Activated gamma-delta T cell treated with Interleukin-2 at 50 U/mL for 16 hours (primary cell): ENCODE data around the gene RAPGEF6.
A peak's percentile ranks its signal among the peaks of the same experiment; 100 is the strongest.
"Not testable (repeated sequence)": the region's sequence is repeated elsewhere in the genome, so short reads cannot be mapped to it uniquely, and the experiment has no call there.

Experiments
- DNase-seq: peaks from one replicate; pipeline ENCODE4 v3.0.0-alpha.2; 2020

Gene RAPGEF6

GRCh38 chr5:131634996-131635683, at the start of gene RAPGEF6:
Gene RAPGEF6, minus strand, starts transcription at chr5:131635229. Its CDS starts 199 bp downstream, at chr5:131635030.
- DNase-seq, result peak; percentile 96

- no peak for DNase-seq
Measured at GRCh38 chr5:131684595-131684994, 49.6 kb upstream of the RAPGEF6 start.

- no peak for DNase-seq
Measured at GRCh38 chr5:131684051-131684450, 49.0 kb upstream of the RAPGEF6 start.

- no peak for DNase-seq
Measured at GRCh38 chr5:131682826-131683225, 47.8 kb upstream of the RAPGEF6 start.

GRCh38 chr5:131682175-131682574, 47.1 kb upstream of the RAPGEF6 start:
- DNase-seq, result no peak

- no peak for DNase-seq
Measured at GRCh38 chr5:131679911-131680310, 44.9 kb upstream of the RAPGEF6 start.

GRCh38 chr5:131678273-131678672, 43.2 kb upstream of the RAPGEF6 start:
- not testable (repeated sequence) for DNase-seq

- no peak for DNase-seq
Measured at GRCh38 chr5:131677115-131677514, 42.1 kb upstream of the RAPGEF6 start.

GRCh38 chr5:131672776-131673175, 37.7 kb upstream of the RAPGEF6 start:
- DNase-seq, result no peak

GRCh38 chr5:131671994-131672655, 37.1 kb upstream of the RAPGEF6 start:
- DNase-seq, result no peak

- DNase-seq, result no peak
Measured at GRCh38 chr5:131671409-131671808, 36.4 kb upstream of the RAPGEF6 start.

GRCh38 chr5:131664929-131665328, 29.9 kb upstream of the RAPGEF6 start:
- DNase-seq, result no peak

- DNase-seq, result no peak
Measured at GRCh38 chr5:131661933-131662332, 26.9 kb upstream of the RAPGEF6 start.

- no peak for DNase-seq
Measured at GRCh38 chr5:131659841-131660240, 24.8 kb upstream of the RAPGEF6 start.

GRCh38 chr5:131659290-131659689, 24.3 kb upstream of the RAPGEF6 start:
- no peak for DNase-seq

- DNase-seq, result no peak
Measured at GRCh38 chr5:131654776-131655175, 19.7 kb upstream of the RAPGEF6 start.

GRCh38 chr5:131654309-131654708, 19.3 kb upstream of the RAPGEF6 start:
- no peak for DNase-seq

- DNase-seq, result no peak
Measured at GRCh38 chr5:131649161-131649560, 14.1 kb upstream of the RAPGEF6 start.

GRCh38 chr5:131647048-131647769, 12.2 kb upstream of the RAPGEF6 start:
- no peak for DNase-seq

GRCh38 chr5:131644822-131645221, 9.8 kb upstream of the RAPGEF6 start:
- no peak for DNase-seq

- DNase-seq, result no peak
Measured at GRCh38 chr5:131644370-131644769, 9.3 kb upstream of the RAPGEF6 start.

- DNase-seq, result no peak
Measured at GRCh38 chr5:131641494-131641893, 6.5 kb upstream of the RAPGEF6 start.

- DNase-seq, result peak; percentile 33
Measured at GRCh38 chr5:131640043-131640856, 5.2 kb upstream of the RAPGEF6 start.
